GM12878 (cell line): ENCODE data around the gene LRRC8B. TPM values are rescaled to one million over a fixed set of nuclear protein-coding genes. Genes with fewer than 3 reads are reported as not detected.

Experiments used
- ATAC-seq: fragments of 200-7000 bp; cut with Tn5 transposase; 3 replicates; pipeline ENCODE4 v1.9.1; 2020; ENCODE audit warnings: mild to moderate bottlenecking, moderate library complexity
- BruUV-seq: library from RNA; stranded (reverse); fragments of 400-500 nt; replicated peaks from 2 replicates; lab custom pipeline; 2021; lab: Mats Ljungman, UMichigan
- CTCF ChIA-PET: fragments of 300-600 bp; sonication (Branson Sonifier 250); formaldehyde crosslinking; extraction: SDS; loops from one replicate; lab custom pipeline; 2021; ENCODE audit warnings: inconsistent platforms; lab: Yijun Ruan, JAX
- POLR2A ChIA-PET: fragments of 350-600 bp; formaldehyde crosslinking; extraction: SDS; loops from one replicate; lab custom pipeline; 2021; ENCODE audit warnings: inconsistent platforms; lab: Charles Lee
- RAD21 ChIA-PET: fragments of 300-600 bp; sonication (Branson Sonifier 250); formaldehyde crosslinking; loops from one replicate; lab custom pipeline; 2023; ENCODE audit warnings: antibody characterized with exemption; ENCODE audit not compliant: unreplicated experiment; lab: Charles Lee
- SMC1A ChIA-PET: fragments of 300-600 bp; sonication (Branson Sonifier 250); formaldehyde crosslinking; loops from one replicate; lab custom pipeline; 2023; ENCODE audit not compliant: unreplicated experiment, uncharacterized antibody; lab: Charles Lee
- DNase-seq: peaks from one replicate; pipeline ENCODE4 v3.0.0-alpha.2; 2011; ENCODE audit warnings: low read depth, low spot score
- FAIRE-seq: peaks from 3 replicates; lab custom pipeline; 2011; peaks lifted over from hg19 to GRCh38; lab: Jason Lieb, UNC
- H2AFZ ChIP-seq: 2 replicates; pipeline ENCODE4 v1.6.0; 2011; ENCODE audit warnings: low read depth, low read length, control low read depth; ENCODE audit not compliant: control insufficient read depth
- H3K27ac ChIP-seq: 2 replicates; pipeline ENCODE4 v1.5.1; 2011; ENCODE audit warnings: control low read depth; ENCODE audit not compliant: control insufficient read depth, insufficient read depth
- H3K27me3 ChIP-seq, 2 experiments: replicated peaks in 1 of 2; 2 replicates each; pipeline versions ENCODE4 v1.6.0 to v1.6.1; 2011; ENCODE audit warnings: low read length in 1 of 2; ENCODE audit not compliant: control insufficient read depth in 2 of 2, insufficient read depth in 2 of 2
- H3K36me3 ChIP-seq, 2 experiments: 2 replicates each; pipeline ENCODE4 v1.5.1; 2011; ENCODE audit warnings: low read length in 1 of 2; ENCODE audit not compliant: control insufficient read depth in 2 of 2, insufficient read depth in 2 of 2
- H3K4me1 ChIP-seq: 2 replicates; pipeline ENCODE4 v1.6.1; 2011; ENCODE audit warnings: mild to moderate bottlenecking, low read length, moderate library complexity, mixed read lengths; ENCODE audit not compliant: control insufficient read depth, insufficient read depth
- H3K4me2 ChIP-seq: 2 replicates; pipeline ENCODE4 v1.6.0; 2011; ENCODE audit warnings: control low read depth; ENCODE audit not compliant: control insufficient read depth, insufficient read depth
- H3K4me3 ChIP-seq: fragments of 200-600 bp; sonication (generic); 2 replicates; pipeline ENCODE4 v1.5.1; 2016
- H3K79me2 ChIP-seq: 2 replicates; pipeline ENCODE4 v1.6.0; 2011; ENCODE audit warnings: low read length; ENCODE audit not compliant: control insufficient read depth, insufficient read depth
- H3K9ac ChIP-seq: 2 replicates; pipeline ENCODE4 v1.8.0; 2011; ENCODE audit warnings: low read length, control low read depth, mixed read lengths; ENCODE audit not compliant: control insufficient read depth, insufficient read depth
- H3K9me3 ChIP-seq: replicated peaks from 3 replicates; pipeline ENCODE4 v1.5.1; 2011; ENCODE audit warnings: mild to moderate bottlenecking, low read length; ENCODE audit not compliant: control insufficient read depth, insufficient read depth
- H4K20me1 ChIP-seq: 2 replicates; pipeline ENCODE4 v1.6.0; 2011; ENCODE audit not compliant: control insufficient read depth, insufficient read depth
- BCLAF1 ChIP-seq: fragments of 450-650 bp; IDR thresholded peaks from 2 replicates; pipeline ENCODE4 v1.6.1; 2017; ENCODE audit warnings: antibody characterized with exemption, mild to moderate bottlenecking, moderate library complexity
- DPF2 ChIP-seq: fragments of 450-650 bp; IDR thresholded peaks from 2 replicates; pipeline ENCODE4 v1.6.1; 2017; ENCODE audit warnings: mild to moderate bottlenecking
- JUND ChIP-seq: IDR thresholded peaks from 2 replicates; pipeline ENCODE4 v1.6.1; 2012; ENCODE audit warnings: low read depth, mild to moderate bottlenecking, low read length, improper control_type of control experiment, moderate library complexity
- MTA2 ChIP-seq: fragments of 450-650 bp; IDR thresholded peaks from 2 replicates; pipeline ENCODE4 v1.6.1; 2016; ENCODE audit warnings: low read depth, mild to moderate bottlenecking, moderate library complexity
- NR2F1 ChIP-seq: fragments of 450-650 bp; conservative IDR thresholded peaks from 2 replicates; pipeline ENCODE4 v1.6.1; 2017; ENCODE audit warnings: mild to moderate bottlenecking
- NRF1 ChIP-seq: conservative IDR thresholded peaks from 2 replicates; pipeline ENCODE4 v1.6.1; 2011; ENCODE audit warnings: mild to moderate bottlenecking, low read depth, low read length, improper control_type of control experiment
- PML ChIP-seq: IDR thresholded peaks from 2 replicates; pipeline ENCODE4 v1.6.1; 2012; ENCODE audit warnings: low read length, inconsistent platforms
- RFX5 ChIP-seq: IDR thresholded peaks from 2 replicates; pipeline ENCODE4 v1.6.1; 2011; ENCODE audit warnings: low read depth, low read length, improper control_type of control experiment
- RUNX3 ChIP-seq: IDR thresholded peaks from 2 replicates; pipeline ENCODE4 v1.6.1; 2012; ENCODE audit warnings: low read length, inconsistent platforms
- STAT1 ChIP-seq: fragments of 450-650 bp; conservative IDR thresholded peaks from 2 replicates; pipeline ENCODE4 v1.6.1; 2014; ENCODE audit warnings: antibody characterized with exemption, mild to moderate bottlenecking
- WGBS: methylation state at CpG from one replicate; pipeline ENCODE4 v1.1.6; 2016; ENCODE audit warnings: low lambda C conversion rate; ENCODE audit not compliant: insufficient replicate concordance, insufficient coverage; ENCODE audit errors: missing lambda C conversion rate; 5-methylcytosine and 5-hydroxymethylcytosine counted together
- in situ Hi-C: fragments of 300-500 bp; cut with MboI; formaldehyde crosslinking; loops from 9 replicates; pipeline ENCODE4 v1.14.3; 2018; ENCODE audit warnings: mixed read lengths
- intact Hi-C: fragments of 100-400 bp; cut with micrococcal nuclease; formaldehyde crosslinking; loops from one replicate; pipeline ENCODE4 v1.14.2; 2022; ENCODE audit not compliant: unreplicated experiment
- polyA plus RNA-seq, 11 experiments: library from polyadenylated mRNA; depleted of rRNA in 4 of 11; unstranded in 6 of 11; stranded (reverse) in 5 of 11; fragments of >200 nt; fragmentation: Nextera tagmentation in 4 of 11; fragmentation: Illumina TruSeq in 1 of 11; extraction: Ambion mirVana in 4 of 11; extraction: Trizol in 1 of 11; gene quantifications; 1 replicate in 1 of 11; 2 replicates in 10 of 11; pipeline versions ENCODE4 v1.2.1 to v1.2.3, GENCODE V29; 2011 to 2016; ENCODE audit warnings: inconsistent platforms in 2 of 11, missing spikeins in 2 of 11, low read depth in 1 of 11
- total RNA-seq, 4 experiments: library from RNA; depleted of rRNA in 3 of 4; stranded (reverse); fragments of >200 nt in 3 of 4; fragmentation: Illumina TruSeq in 1 of 4; extraction: Trizol in 1 of 4; gene quantifications; 2 replicates each; pipeline versions ENCODE4 v1.2.1 to v1.2.3, GENCODE V29; 2013 to 2021
- TF ChIP-seq, protein P1 (sequence below): IDR thresholded peaks from 2 replicates; pipeline ENCODE4 v1.6.1; 2012; ENCODE audit warnings: low read length, inconsistent platforms

LRRC8B gene
- total and polyA plus RNA-seq, 10 of the 15 experiments (the other 5 are each of a cell fraction or from before 2014, with no cell fraction given), result 1.3 to 9.2 (median 5.4) TPM

GRCh38 chr1:89608984-89609725, 84.5 kb downstream of the LRRC8B start:
- SMC1A ChIA-PET, result interaction anchor here (0.9 to 13.0 kb wide), 7 partner anchors 9 to 153 kb away, joined by 3 to 124 read pairs (median 3); no protein-coding TSS in a partner anchor
- no peaks in the 10 kb centered on the region for H4K20me1 ChIP-seq
- H3K36me3 ChIP-seq, result no peaks in the 10 kb centered on the region
- no peaks in the 10 kb centered on the region for H3K79me2 ChIP-seq
- no peak overlapping the region for H3K27ac ChIP-seq
- RAD21 ChIA-PET, result interaction anchor here (0.9 to 2.2 kb wide), 4 partner anchors 13 to 154 kb away, joined by 3 to 7 read pairs (median 4); no protein-coding TSS in a partner anchor
- no peak overlapping the region for H3K4me2 ChIP-seq
- H3K9me3 ChIP-seq, result no peaks in the 10 kb centered on the region; the same call in 2 of the 3 replicates
- intact Hi-C loops (no loop called here), in situ Hi-C loops (no loop called here)
- ATAC-seq (no peak), FAIRE-seq (no peak)
- H3K27me3 ChIP-seq, result no peaks in the 10 kb centered on the region; a peak in 1 of 4 replicates
- no peak overlapping the region for H3K9ac ChIP-seq
- peaks cover 28% of the 10 kb centered on the region for H3K4me1 ChIP-seq
- H2AFZ ChIP-seq, result no peak overlapping the region
- CTCF ChIA-PET, result interaction anchor here (0.6 to 2.8 kb wide), 6 partner anchors 11 to 171 kb away, joined by 3 to 8 read pairs (median 4); partner anchors contain the start of gene LRRC8C
- TF ChIP-seq NR2F1, result no peak
- no peak for TF ChIP-seq RFX5
- TF ChIP-seq JUND, result no peak
- TF ChIP-seq, all 136 proteins: peak for 0
- 60% methylated on average over 20 of the region's 20 CpGs for WGBS
- no peak overlapping the region for H3K4me3 ChIP-seq
- POLR2A ChIA-PET, result no interaction called here
- no TSS peak for BruUV-seq
- DNase-seq, result no peak

- Histone ChIP-seq H4K20me1 (no peaks in the 10 kb centered on the region), H3K9me3 (no peaks in the 10 kb centered on the region; the same call in 2 of the 3 replicates), H3K27me3 (no peaks in the 10 kb centered on the region; a peak in 1 of 4 replicates)
- no peak for ATAC-seq
- TF ChIP-seq RUNX3 (no peak), DPF2 (no peak), PML (no peak), STAT1 (no peak), NRF1 (no peak), MTA2 (no peak), BCLAF1 (no peak)
- TF ChIP-seq, protein P1, sequence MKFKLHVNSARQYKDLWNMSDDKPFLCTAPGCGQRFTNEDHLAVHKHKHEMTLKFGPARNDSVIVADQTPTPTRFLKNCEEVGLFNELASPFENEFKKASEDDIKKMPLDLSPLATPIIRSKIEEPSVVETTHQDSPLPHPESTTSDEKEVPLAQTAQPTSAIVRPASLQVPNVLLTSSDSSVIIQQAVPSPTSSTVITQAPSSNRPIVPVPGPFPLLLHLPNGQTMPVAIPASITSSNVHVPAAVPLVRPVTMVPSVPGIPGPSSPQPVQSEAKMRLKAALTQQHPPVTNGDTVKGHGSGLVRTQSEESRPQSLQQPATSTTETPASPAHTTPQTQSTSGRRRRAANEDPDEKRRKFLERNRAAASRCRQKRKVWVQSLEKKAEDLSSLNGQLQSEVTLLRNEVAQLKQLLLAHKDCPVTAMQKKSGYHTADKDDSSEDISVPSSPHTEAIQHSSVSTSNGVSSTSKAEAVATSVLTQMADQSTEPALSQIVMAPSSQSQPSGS, result no peak
- TF ChIP-seq, all 136 proteins: peak for 0
- ChIA-PET CTCF (interaction anchor here (1.2 to 3.1 kb wide), 5 partner anchors 15 to 154 kb away, joined by 4 to 22 read pairs (median 6); no protein-coding TSS in a partner anchor), POLR2A (no interaction called here), RAD21 (interaction anchor here (1.4 to 2.2 kb wide), 2 partner anchors 13 to 153 kb away, joined by 3 to 7 read pairs; no protein-coding TSS in a partner anchor), SMC1A (interaction anchor here (1.1 to 2.5 kb wide), 6 partner anchors 8 to 126 kb away, joined by 3 to 30 read pairs (median 6); no protein-coding TSS in a partner anchor)
- WGBS, result 51% methylated on average over 14 of the region's 14 CpGs
- no TSS peak for BruUV-seq
- in situ Hi-C loops, result no loop called here
- peaks cover 28% of the 10 kb centered on the region for H3K4me1 ChIP-seq
- no peak overlapping the region for H3K9ac ChIP-seq
- FAIRE-seq (no peak), DNase-seq (no peak)
- no peak overlapping the region for H3K27ac ChIP-seq
- H3K4me3 ChIP-seq, result no peak overlapping the region
- H3K36me3 ChIP-seq, result no peaks in the 10 kb centered on the region
- intact Hi-C loops, result loop anchor here (5.0 kb wide), 1 partner anchor 152 kb away; no protein-coding TSS in a partner anchor
- H2AFZ ChIP-seq, result no peak overlapping the region
- H3K4me2 ChIP-seq, result no peak overlapping the region
- no peaks in the 10 kb centered on the region for H3K79me2 ChIP-seq
Measured at GRCh38 chr1:89609781-89610456, 85.3 kb downstream of the LRRC8B start.
